ENCODE data around the gene SRGAP3. TPM values are rescaled to one million over a fixed set of nuclear protein-coding genes. Genes with fewer than 3 reads are reported as not detected.

Gene SRGAP3
- total RNA-seq, 1 donor from 2014 or later: 3.9 TPM

DNA sequence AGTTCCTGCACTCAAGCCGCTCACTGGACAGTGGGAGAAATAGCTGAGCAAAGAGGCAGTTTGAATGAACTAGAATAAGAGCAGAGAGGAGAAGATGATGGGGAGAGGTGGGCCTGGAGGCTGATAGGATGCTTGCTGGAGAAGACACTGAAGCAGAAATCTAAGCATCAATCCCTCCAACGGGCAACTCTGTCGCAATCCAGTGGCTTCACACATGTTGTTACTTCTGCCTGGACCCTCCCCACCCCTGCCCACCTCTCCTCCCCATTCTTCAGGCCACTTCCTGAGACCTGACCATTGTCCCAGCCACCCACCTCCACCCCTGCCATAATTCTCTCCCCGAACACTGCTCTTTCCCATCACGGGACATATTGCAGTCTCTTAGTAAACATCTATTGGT, 76.0 kb downstream of the SRGAP3 start:
- no peak overlapping the region for H3K4me2 ChIP-seq (ENCODE audit: low read length)
- no peaks in the 10 kb centered on the region for H3K79me2 ChIP-seq (ENCODE audit: insufficient read depth, low read length)
- no peak overlapping the region for H2AFZ ChIP-seq (ENCODE audit: low read depth, low read length)
- DNase-seq (ENCODE audit: low read depth): no peak
- H3K9me3 ChIP-seq (ENCODE audit: insufficient read depth, low read depth, low read length): no peaks in the 10 kb centered on the region
- Mint-ChIP-seq H3K27ac (ENCODE audit: unreplicated experiment) (no peak overlapping the region), H3K27me3 (ENCODE audit: low read depth, unreplicated experiment) (peaks cover 16% of the 10 kb centered on the region), H3K9me3 (ENCODE audit: unreplicated experiment) (no peaks in the 10 kb centered on the region), H3K36me3 (ENCODE audit: low read depth, unreplicated experiment) (no peaks in the 10 kb centered on the region), H3K4me3 (ENCODE audit: unreplicated experiment) (no peak overlapping the region), H3K4me1 (ENCODE audit: low read depth, unreplicated experiment) (peaks cover 4% of the 10 kb centered on the region)
- H4K20me1 ChIP-seq (ENCODE audit: insufficient read depth, low read length): no peaks in the 10 kb centered on the region
- peaks cover 6% of the 10 kb centered on the region for H3K4me1 ChIP-seq (ENCODE audit: insufficient read depth, low read length)
- FAIRE-seq: no peak
- H3K4me3 ChIP-seq (ENCODE audit: insufficient read depth, low read depth, low read length): no peak overlapping the region
- no peak overlapping the region for H3K27ac ChIP-seq (ENCODE audit: low read depth, low read length)
- no peak overlapping the region for H3K9ac ChIP-seq (ENCODE audit: low read length)
- TF ChIP-seq, protein P1, sequence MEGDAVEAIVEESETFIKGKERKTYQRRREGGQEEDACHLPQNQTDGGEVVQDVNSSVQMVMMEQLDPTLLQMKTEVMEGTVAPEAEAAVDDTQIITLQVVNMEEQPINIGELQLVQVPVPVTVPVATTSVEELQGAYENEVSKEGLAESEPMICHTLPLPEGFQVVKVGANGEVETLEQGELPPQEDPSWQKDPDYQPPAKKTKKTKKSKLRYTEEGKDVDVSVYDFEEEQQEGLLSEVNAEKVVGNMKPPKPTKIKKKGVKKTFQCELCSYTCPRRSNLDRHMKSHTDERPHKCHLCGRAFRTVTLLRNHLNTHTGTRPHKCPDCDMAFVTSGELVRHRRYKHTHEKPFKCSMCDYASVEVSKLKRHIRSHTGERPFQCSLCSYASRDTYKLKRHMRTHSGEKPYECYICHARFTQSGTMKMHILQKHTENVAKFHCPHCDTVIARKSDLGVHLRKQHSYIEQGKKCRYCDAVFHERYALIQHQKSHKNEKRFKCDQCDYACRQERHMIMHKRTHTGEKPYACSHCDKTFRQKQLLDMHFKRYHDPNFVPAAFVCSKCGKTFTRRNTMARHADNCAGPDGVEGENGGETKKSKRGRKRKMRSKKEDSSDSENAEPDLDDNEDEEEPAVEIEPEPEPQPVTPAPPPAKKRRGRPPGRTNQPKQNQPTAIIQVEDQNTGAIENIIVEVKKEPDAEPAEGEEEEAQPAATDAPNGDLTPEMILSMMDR (IDR thresholded peaks at IDR 0.05; ENCODE audit: insufficient read depth, low read depth, low read length): no peak
- no peak for TF ChIP-seq EZH2 (IDR thresholded peaks at IDR 0.05; ENCODE audit: insufficient read depth, low read length)
- H3K36me3 ChIP-seq (ENCODE audit: insufficient read depth, low read length): no peaks in the 10 kb centered on the region
- no peaks in the 10 kb centered on the region for H3K27me3 ChIP-seq (ENCODE audit: insufficient read depth, low read length)

DNA sequence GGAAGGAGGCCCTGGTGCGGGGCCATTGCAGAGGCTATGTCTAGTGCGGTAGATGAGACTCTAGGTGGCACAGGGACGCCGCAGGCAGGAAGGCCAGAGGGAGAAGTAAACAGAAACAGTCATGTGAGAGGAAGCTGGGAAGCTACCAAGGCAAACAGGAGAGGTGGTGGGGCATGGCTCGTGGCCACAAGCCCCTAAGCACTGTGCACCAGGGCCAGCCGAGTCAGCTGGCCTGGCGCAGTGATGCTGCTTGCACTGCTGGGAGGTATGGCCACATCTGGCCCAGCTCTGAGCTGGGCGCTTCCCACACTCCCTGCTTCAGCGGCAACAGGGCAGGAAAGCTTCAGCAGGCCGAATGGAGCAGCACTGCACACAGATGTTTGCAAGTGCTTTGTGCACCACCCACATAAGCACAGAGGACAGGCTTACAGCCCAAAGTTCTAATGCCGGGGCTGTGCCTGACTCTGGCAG, 76.6 kb downstream of the SRGAP3 start:
- H3K79me2 ChIP-seq (ENCODE audit: insufficient read depth, low read length): no peaks in the 10 kb centered on the region
- Mint-ChIP-seq H3K9me3 (ENCODE audit: unreplicated experiment) (no peaks in the 10 kb centered on the region), H3K4me3 (ENCODE audit: unreplicated experiment) (no peak overlapping the region), H3K27ac (ENCODE audit: unreplicated experiment) (no peak overlapping the region), H3K4me1 (ENCODE audit: low read depth, unreplicated experiment) (peaks cover 4% of the 10 kb centered on the region), H3K27me3 (ENCODE audit: low read depth, unreplicated experiment) (peaks cover 16% of the 10 kb centered on the region), H3K36me3 (ENCODE audit: low read depth, unreplicated experiment) (no peaks in the 10 kb centered on the region)
- no peak overlapping the region for H2AFZ ChIP-seq (ENCODE audit: low read depth, low read length)
- FAIRE-seq: no peak
- H4K20me1 ChIP-seq (ENCODE audit: insufficient read depth, low read length): no peaks in the 10 kb centered on the region
- H3K27ac ChIP-seq (ENCODE audit: low read depth, low read length): no peak overlapping the region
- no peak overlapping the region for H3K9ac ChIP-seq (ENCODE audit: low read length)
- H3K4me1 ChIP-seq (ENCODE audit: insufficient read depth, low read length): peaks cover 6% of the 10 kb centered on the region
- no peaks in the 10 kb centered on the region for H3K36me3 ChIP-seq (ENCODE audit: insufficient read depth, low read length)
- no peak overlapping the region for H3K4me3 ChIP-seq (ENCODE audit: insufficient read depth, low read depth, low read length)
- no peaks in the 10 kb centered on the region for H3K9me3 ChIP-seq (ENCODE audit: insufficient read depth, low read depth, low read length)
- no peak for DNase-seq (ENCODE audit: low read depth)
- TF ChIP-seq EZH2 (IDR thresholded peaks at IDR 0.05; ENCODE audit: insufficient read depth, low read length): no peak
- TF ChIP-seq, protein P1 (IDR thresholded peaks at IDR 0.05; ENCODE audit: insufficient read depth, low read depth, low read length): no peak
- no peaks in the 10 kb centered on the region for H3K27me3 ChIP-seq (ENCODE audit: insufficient read depth, low read length)
- H3K4me2 ChIP-seq (ENCODE audit: low read length): no peak overlapping the region

DNA sequence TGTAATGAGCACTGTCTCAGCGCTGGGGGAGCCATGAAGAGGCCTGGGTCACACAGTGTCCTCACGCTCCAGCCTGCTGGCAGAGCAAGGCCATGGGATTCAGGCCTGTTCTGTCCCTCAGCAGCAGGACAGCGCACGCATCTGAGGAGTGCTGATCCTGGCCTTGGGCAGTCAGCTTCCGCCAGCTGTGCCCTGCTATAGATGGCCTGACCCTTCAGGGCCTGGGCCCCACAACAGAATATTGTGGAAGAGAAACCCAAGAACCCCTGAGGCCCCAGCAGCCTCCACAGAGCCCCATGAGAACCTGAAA, 78.6 kb downstream of the SRGAP3 start:
- Mint-ChIP-seq H3K4me1 (ENCODE audit: low read depth, unreplicated experiment) (peaks cover 4% of the 10 kb centered on the region), H3K27ac (ENCODE audit: unreplicated experiment) (no peak overlapping the region)
- FAIRE-seq: no peak

More for the DNA sequence above, 78.6 kb downstream of the SRGAP3 start:
- Mint-ChIP-seq H3K4me3 (ENCODE audit: unreplicated experiment) (no peak overlapping the region), H3K27me3 (ENCODE audit: low read depth, unreplicated experiment) (peaks cover 16% of the 10 kb centered on the region), H3K9me3 (ENCODE audit: unreplicated experiment) (no peaks in the 10 kb centered on the region), H3K36me3 (ENCODE audit: low read depth, unreplicated experiment) (no peaks in the 10 kb centered on the region)
- peaks cover 6% of the 10 kb centered on the region for H3K4me1 ChIP-seq (ENCODE audit: insufficient read depth, low read length)
- no peaks in the 10 kb centered on the region for H3K79me2 ChIP-seq (ENCODE audit: insufficient read depth, low read length)
- H3K9ac ChIP-seq (ENCODE audit: low read length): no peak overlapping the region
- H4K20me1 ChIP-seq (ENCODE audit: insufficient read depth, low read length): no peaks in the 10 kb centered on the region
- H3K27me3 ChIP-seq (ENCODE audit: insufficient read depth, low read length): no peaks in the 10 kb centered on the region
- H3K4me2 ChIP-seq (ENCODE audit: low read length): no peak overlapping the region
- TF ChIP-seq, protein P1 (IDR thresholded peaks at IDR 0.05; ENCODE audit: insufficient read depth, low read depth, low read length): no peak
- no peak for TF ChIP-seq EZH2 (IDR thresholded peaks at IDR 0.05; ENCODE audit: insufficient read depth, low read length)
- no peaks in the 10 kb centered on the region for H3K36me3 ChIP-seq (ENCODE audit: insufficient read depth, low read length)
- H3K9me3 ChIP-seq (ENCODE audit: insufficient read depth, low read depth, low read length): no peaks in the 10 kb centered on the region
- no peak overlapping the region for H3K4me3 ChIP-seq (ENCODE audit: insufficient read depth, low read depth, low read length)
- no peak overlapping the region for H2AFZ ChIP-seq (ENCODE audit: low read depth, low read length)
- no peak for DNase-seq (ENCODE audit: low read depth)
- no peak overlapping the region for H3K27ac ChIP-seq (ENCODE audit: low read depth, low read length)
